Nephron progenitor cell (in vitro differentiated cells): ENCODE measurements around the gene IFITM5.

ENCODE experiments used
- DNase-seq: peaks from one replicate; pipeline ENCODE4 v3.0.0; 2021
- H3K27ac Mint-ChIP-seq: 2 replicates; pipeline ENCODE4 v1.8.0; 2021; ENCODE audit warnings: mild to moderate bottlenecking, moderate library complexity, mixed read lengths
- H3K27me3 Mint-ChIP-seq: 2 replicates; pipeline ENCODE4 v1.8.0; 2021; ENCODE audit warnings: mild to moderate bottlenecking, low read depth, mixed read lengths; ENCODE audit not compliant: poor library complexity
- H3K36me3 Mint-ChIP-seq: 2 replicates; pipeline ENCODE4 v1.8.0; 2021; ENCODE audit warnings: low read depth, mixed read lengths
- H3K4me1 Mint-ChIP-seq: 2 replicates; pipeline ENCODE4 v1.8.0; 2021; ENCODE audit warnings: mixed read lengths
- H3K4me3 Mint-ChIP-seq: 2 replicates; pipeline ENCODE4 v1.8.0; 2021; ENCODE audit warnings: mild to moderate bottlenecking, moderate library complexity, mixed read lengths
- H3K9me3 Mint-ChIP-seq: 2 replicates; pipeline ENCODE4 v1.8.0; 2021; ENCODE audit warnings: mild to moderate bottlenecking, moderate library complexity, mixed read lengths
- CTCF ChIP-seq: fragments of 200-600 bp; sonication (generic); IDR thresholded peaks from 2 replicates; pipeline ENCODE4 v1.5.0; 2021; ENCODE audit warnings: antibody characterized with exemption

IFITM5 gene

GRCh38 chr11:267491-267994 lies 31.8 kb downstream of the IFITM5 start:
- peaks cover 31% of the 10 kb centered on the region for H3K4me1 Mint-ChIP-seq

GRCh38 chr11:266676-267439 lies 32.5 kb downstream of the IFITM5 start:
- Mint-ChIP-seq H3K9me3 (peaks cover 39% of the 10 kb centered on the region), H3K27ac (no peak overlapping the region), H3K36me3 (no peaks in the 10 kb centered on the region), H3K27me3 (peaks cover 18% of the 10 kb centered on the region), H3K4me1 (peaks cover 27% of the 10 kb centered on the region), H3K4me3 (no peak overlapping the region)
- DNase-seq, result no peak
- no peak for TF ChIP-seq CTCF

More at GRCh38 chr11:267491-267994, 31.8 kb downstream of the IFITM5 start:
- no peak for TF ChIP-seq CTCF
- no peak overlapping the region for H3K4me3 Mint-ChIP-seq
- H3K36me3 Mint-ChIP-seq, result no peaks in the 10 kb centered on the region
- DNase-seq, result no peak
- H3K27ac Mint-ChIP-seq, result peak overlapping the region; percentile 74
- H3K9me3 Mint-ChIP-seq, result peaks cover 33% of the 10 kb centered on the region
- H3K27me3 Mint-ChIP-seq, result peaks cover 24% of the 10 kb centered on the region

- DNase-seq, result no peak
- Mint-ChIP-seq H3K4me1 (peaks cover 5% of the 10 kb centered on the region), H3K36me3 (no peaks in the 10 kb centered on the region), H3K27ac (no peak overlapping the region), H3K4me3 (no peak overlapping the region), H3K27me3 (peaks cover 15% of the 10 kb centered on the region), H3K9me3 (peaks cover 40% of the 10 kb centered on the region)
- no peak for TF ChIP-seq CTCF
Observed at GRCh38 chr11:261624-262023, 37.7 kb downstream of the IFITM5 start.

GRCh38 chr11:259413-259812 lies 39.9 kb downstream of the IFITM5 start:
- peaks cover 27% of the 10 kb centered on the region for H3K9me3 Mint-ChIP-seq
- no peak overlapping the region for H3K27ac Mint-ChIP-seq
- H3K27me3 Mint-ChIP-seq, result peaks cover 15% of the 10 kb centered on the region
- TF ChIP-seq CTCF, result no peak
- no peak for DNase-seq
- no peaks in the 10 kb centered on the region for H3K36me3 Mint-ChIP-seq
- H3K4me3 Mint-ChIP-seq, result no peak overlapping the region
- peaks cover 5% of the 10 kb centered on the region for H3K4me1 Mint-ChIP-seq

GRCh38 chr11:257766-258493 lies 41.4 kb downstream of the IFITM5 start:
- DNase-seq, result no peak
- H3K9me3 Mint-ChIP-seq, result peaks cover 20% of the 10 kb centered on the region
- peak overlapping the region; percentile 42 for H3K27ac Mint-ChIP-seq
- no peak for TF ChIP-seq CTCF
- peaks cover 10% of the 10 kb centered on the region for H3K36me3 Mint-ChIP-seq
- peaks cover 15% of the 10 kb centered on the region for H3K27me3 Mint-ChIP-seq
- H3K4me3 Mint-ChIP-seq, result no peak overlapping the region
- peaks cover 5% of the 10 kb centered on the region for H3K4me1 Mint-ChIP-seq
